SK-N-SH treated with all-trans-retinoic acid at 6 μM for 48 hours (cell line): ENCODE results near the gene CCDC88B.

Experiments used
- ARNTL ChIP-seq: fragments of 450-650 bp; formaldehyde crosslinking; IDR thresholded peaks from 2 replicates; pipeline ENCODE4 v1.5.0; 2020; ENCODE audit warnings: low read depth, mild to moderate bottlenecking, moderate library complexity, borderline replicate concordance
- ESRRG ChIP-seq: fragments of 250-450 bp; sonication (Bioruptor Pico); IDR thresholded peaks from 2 replicates; pipeline ENCODE4 v1.6.1; 2021; ENCODE audit warnings: mild to moderate bottlenecking
- GLIS3 ChIP-seq: fragments of 250-450 bp; sonication (Bioruptor Pico); IDR thresholded peaks from 2 replicates; pipeline ENCODE4 v1.5.0; 2020; ENCODE audit warnings: mild to moderate bottlenecking, moderate library complexity
- PPARA ChIP-seq: fragments of 250-450 bp; sonication (Bioruptor Pico); IDR thresholded peaks from 2 replicates; pipeline ENCODE4 v1.5.0; 2020; ENCODE audit warnings: mild to moderate bottlenecking, borderline replicate concordance
- RARB ChIP-seq: fragments of 250-450 bp; sonication (Bioruptor Pico); IDR thresholded peaks from 2 replicates; pipeline ENCODE4 v1.8.0; 2021; ENCODE audit warnings: mild to moderate bottlenecking, moderate library complexity
- TCF4 ChIP-seq: fragments of 250-450 bp; sonication (Bioruptor Pico); IDR thresholded peaks from 2 replicates; pipeline ENCODE4 v1.8.0; 2021; ENCODE audit warnings: mild to moderate bottlenecking, moderate library complexity, borderline replicate concordance
- TOX ChIP-seq: fragments of 250-450 bp; sonication (Bioruptor Pico); IDR thresholded peaks from 2 replicates; pipeline ENCODE4 v1.8.0; 2021; ENCODE audit warnings: mild to moderate bottlenecking, moderate library complexity, borderline replicate concordance
- ZC3H10 ChIP-seq: fragments of 250-450 bp; sonication (Bioruptor Pico); IDR thresholded peaks from 2 replicates; pipeline ENCODE4 v1.5.1; 2021; ENCODE audit warnings: mild to moderate bottlenecking, moderate library complexity
- ZFP30 ChIP-seq: fragments of 450-650 bp; formaldehyde crosslinking; IDR thresholded peaks from 2 replicates; pipeline ENCODE4 v1.5.0; 2022; ENCODE audit warnings: mild to moderate bottlenecking, moderate library complexity
- ZNF70 ChIP-seq: fragments of 450-650 bp; formaldehyde crosslinking; IDR thresholded peaks from 2 replicates; pipeline ENCODE4 v1.5.0; 2020; ENCODE audit warnings: mild to moderate bottlenecking, moderate library complexity
- TF ChIP-seq, protein P1 (sequence below): fragments of 250-450 bp; sonication (Bioruptor Pico); IDR thresholded peaks from 2 replicates; pipeline ENCODE4 v1.5.1; 2021; ENCODE audit warnings: mild to moderate bottlenecking, moderate library complexity
- TF ChIP-seq, protein P2 (sequence below): fragments of 250-450 bp; sonication (Bioruptor Pico); IDR thresholded peaks from 2 replicates; pipeline ENCODE4 v1.5.1; 2020; ENCODE audit warnings: low read depth, mild to moderate bottlenecking, moderate library complexity

DNA sequence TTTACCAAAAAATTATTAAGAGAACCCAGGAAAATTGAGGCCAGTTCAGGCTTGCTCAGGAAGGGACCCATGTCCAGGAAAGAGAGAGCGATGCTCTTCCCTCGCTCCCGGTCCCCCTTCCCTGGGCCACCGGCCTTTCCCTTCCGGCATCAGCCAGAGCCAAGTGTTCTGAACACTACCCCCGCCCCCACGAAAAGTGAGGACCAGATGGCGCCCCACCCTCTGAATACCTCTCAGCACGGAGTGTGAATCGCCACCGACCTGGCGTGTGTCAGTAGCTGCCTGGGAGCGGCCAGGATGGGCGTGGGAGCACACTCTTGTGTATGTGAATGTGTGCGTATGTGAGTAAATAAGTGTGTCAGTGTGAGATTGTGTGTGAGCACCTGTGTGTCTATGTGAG is 39.2 kb downstream of the CCDC88B start:
- TF ChIP-seq ZC3H10 (CRISPR knock-in tag), result no peak
- no peak for TF ChIP-seq ZFP30
- TF ChIP-seq TOX (CRISPR knock-in tag), result no peak
- TF ChIP-seq, protein P1, sequence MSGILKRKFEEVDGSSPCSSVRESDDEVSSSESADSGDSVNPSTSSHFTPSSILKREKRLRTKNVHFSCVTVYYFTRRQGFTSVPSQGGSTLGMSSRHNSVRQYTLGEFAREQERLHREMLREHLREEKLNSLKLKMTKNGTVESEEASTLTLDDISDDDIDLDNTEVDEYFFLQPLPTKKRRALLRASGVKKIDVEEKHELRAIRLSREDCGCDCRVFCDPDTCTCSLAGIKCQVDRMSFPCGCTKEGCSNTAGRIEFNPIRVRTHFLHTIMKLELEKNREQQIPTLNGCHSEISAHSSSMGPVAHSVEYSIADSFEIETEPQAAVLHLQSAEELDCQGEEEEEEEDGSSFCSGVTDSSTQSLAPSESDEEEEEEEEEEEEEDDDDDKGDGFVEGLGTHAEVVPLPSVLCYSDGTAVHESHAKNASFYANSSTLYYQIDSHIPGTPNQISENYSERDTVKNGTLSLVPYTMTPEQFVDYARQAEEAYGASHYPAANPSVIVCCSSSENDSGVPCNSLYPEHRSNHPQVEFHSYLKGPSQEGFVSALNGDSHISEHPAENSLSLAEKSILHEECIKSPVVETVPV (CRISPR knock-in tag), result no peak
- no peak for TF ChIP-seq ESRRG
- TF ChIP-seq RARB (CRISPR knock-in tag), result no peak
- no peak for TF ChIP-seq ARNTL (CRISPR knock-in tag)
- TF ChIP-seq TCF4 (CRISPR knock-in tag), result no peak
- TF ChIP-seq ZNF70 (CRISPR knock-in tag), result no peak
- TF ChIP-seq GLIS3 (CRISPR knock-in tag), result no peak
- TF ChIP-seq, protein P2, sequence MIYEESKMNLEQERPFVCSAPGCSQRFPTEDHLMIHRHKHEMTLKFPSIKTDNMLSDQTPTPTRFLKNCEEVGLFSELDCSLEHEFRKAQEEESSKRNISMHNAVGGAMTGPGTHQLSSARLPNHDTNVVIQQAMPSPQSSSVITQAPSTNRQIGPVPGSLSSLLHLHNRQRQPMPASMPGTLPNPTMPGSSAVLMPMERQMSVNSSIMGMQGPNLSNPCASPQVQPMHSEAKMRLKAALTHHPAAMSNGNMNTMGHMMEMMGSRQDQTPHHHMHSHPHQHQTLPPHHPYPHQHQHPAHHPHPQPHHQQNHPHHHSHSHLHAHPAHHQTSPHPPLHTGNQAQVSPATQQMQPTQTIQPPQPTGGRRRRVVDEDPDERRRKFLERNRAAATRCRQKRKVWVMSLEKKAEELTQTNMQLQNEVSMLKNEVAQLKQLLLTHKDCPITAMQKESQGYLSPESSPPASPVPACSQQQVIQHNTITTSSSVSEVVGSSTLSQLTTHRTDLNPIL (CRISPR knock-in tag), result no peak
- TF ChIP-seq PPARA (CRISPR knock-in tag), result no peak
